CD4-positive, alpha-beta T cell treated with Interleukin-6 for 4 hours (primary cell): ENCODE data around the gene MAGOH.

Experiments used
- DNase-seq: peaks from one replicate; pipeline ENCODE4 v3.0.0-alpha.2; 2020; ENCODE audit warnings: mixed read lengths

The MAGOH gene

GRCh38 chr1:53270107-53270506 lies 31.8 kb upstream of the MAGOH start:
- no peak for DNase-seq

- no peak for DNase-seq
These were observed 29.4 kb upstream of the MAGOH start for GRCh38 chr1:53267761-53268160.

- no peak for DNase-seq
These were observed 27.7 kb upstream of the MAGOH start for GRCh38 chr1:53266038-53266437.

DNA sequence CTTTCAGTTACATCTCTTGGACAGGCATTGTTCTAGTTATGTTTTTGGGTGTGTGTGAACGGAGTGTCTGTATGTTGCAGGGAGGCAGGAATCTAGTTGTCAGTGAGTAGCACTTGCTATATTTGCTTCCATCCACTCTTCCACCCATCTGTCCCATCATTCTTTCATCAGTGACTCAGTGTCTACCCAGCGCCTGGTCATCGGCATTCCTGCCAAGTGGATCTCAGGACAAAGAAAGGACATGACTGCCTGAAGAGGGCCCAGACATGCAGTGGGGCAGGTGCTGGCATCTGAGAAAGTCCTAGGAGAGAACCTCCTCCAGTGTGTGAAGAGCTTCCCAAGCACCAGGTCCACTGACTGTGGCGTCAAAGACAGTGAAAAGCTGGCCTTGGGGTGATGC lies 27.3 kb upstream of the MAGOH start:
- no peak for DNase-seq

GRCh38 chr1:53264048-53264447 lies 25.7 kb upstream of the MAGOH start:
- DNase-seq, result no peak

- DNase-seq, result no peak
These were observed 23.7 kb upstream of the MAGOH start for GRCh38 chr1:53262000-53262399.

DNA sequence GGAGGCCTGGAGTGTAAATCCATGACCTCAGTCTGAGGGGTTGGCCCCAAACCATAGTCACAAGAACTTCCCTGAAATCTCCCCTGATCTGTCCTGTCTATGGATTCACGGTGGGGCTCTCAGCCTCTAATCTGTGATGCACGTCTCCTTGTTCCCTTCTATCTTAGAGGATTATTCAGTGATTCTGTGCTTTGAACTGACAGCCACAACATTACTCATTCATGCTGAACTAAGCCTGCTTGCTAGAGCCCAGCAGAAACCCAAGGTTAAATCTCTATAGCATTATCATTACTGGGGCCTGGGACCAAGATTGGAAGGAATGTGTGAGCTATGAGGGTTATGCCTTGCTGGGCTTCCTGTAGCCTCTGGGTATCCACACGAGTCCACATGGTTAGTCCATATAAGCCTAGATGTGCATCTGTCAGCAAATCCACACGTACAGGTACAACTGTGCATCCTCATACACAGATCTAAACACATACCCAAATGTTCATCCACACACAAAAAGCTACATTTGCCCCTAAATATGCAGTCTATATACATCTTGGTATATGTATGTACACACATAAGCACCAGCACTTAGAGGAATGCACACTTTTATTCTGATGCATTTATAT lies 22.4 kb upstream of the MAGOH start:
- no peak for DNase-seq

DNA sequence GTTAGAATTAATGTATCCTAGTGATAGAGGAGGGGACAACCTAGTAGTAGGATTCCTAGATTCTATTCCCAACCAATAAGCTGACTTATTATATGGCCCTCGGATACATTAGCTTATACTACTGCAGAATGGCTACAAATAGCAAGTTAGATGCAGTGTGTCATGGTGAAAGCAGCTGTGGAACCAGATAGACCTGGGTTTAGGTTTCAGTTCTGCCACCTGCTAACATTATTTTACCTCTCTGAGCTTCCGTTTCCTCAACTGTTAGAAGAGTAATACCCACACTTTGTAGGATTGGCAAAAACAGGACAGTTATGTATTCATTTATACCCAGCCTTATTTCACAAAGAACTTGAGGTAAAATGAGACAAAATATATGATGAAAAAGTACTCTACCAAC lies 21.6 kb upstream of the MAGOH start:
- no peak for DNase-seq

- DNase-seq, result no peak
These were observed 19.9 kb upstream of the MAGOH start for GRCh38 chr1:53258216-53258615.

- no peak for DNase-seq
These were observed 19.2 kb upstream of the MAGOH start for GRCh38 chr1:53257454-53258081.

GRCh38 chr1:53256511-53257453 lies 18.5 kb upstream of the MAGOH start:
- DNase-seq, result no peak

GRCh38 chr1:53255031-53255430 lies 16.7 kb upstream of the MAGOH start:
- no peak for DNase-seq

DNA sequence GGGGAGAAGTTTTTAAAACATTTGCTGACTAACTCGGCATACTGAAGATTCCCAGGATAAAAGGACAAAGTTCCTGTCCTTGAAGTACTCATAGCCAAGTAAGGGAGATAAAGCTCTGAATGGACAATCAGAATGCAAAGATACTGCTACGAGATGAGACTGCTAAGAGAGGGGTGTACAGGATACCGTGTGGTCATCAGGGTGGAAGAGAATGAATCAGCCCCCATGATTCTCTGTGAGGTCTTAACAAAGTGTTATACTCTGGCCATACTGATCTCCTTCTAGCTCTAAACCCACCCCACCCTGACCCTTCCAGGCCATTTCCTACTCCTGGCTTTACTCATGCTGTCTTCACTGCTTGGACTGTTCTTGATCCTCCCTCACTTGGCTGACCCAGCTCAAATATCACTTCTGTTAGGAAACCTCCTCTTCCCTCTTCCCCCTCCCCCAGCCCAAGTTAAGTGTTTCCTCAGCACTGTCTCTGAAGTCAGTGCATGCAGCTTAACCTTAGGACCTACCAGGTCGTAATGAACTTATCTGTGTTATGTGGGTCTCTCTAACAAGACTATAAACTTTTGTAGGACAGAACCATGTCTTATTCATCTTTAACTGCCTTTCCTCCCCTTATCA lies 15.8 kb upstream of the MAGOH start:
- DNase-seq, result no peak

GRCh38 chr1:53250325-53250724 lies 12.0 kb upstream of the MAGOH start:
- DNase-seq, result no peak

- no peak for DNase-seq
These were observed 11.4 kb upstream of the MAGOH start for GRCh38 chr1:53249706-53250105.

- DNase-seq, result no peak
These were observed 8.2 kb upstream of the MAGOH start for GRCh38 chr1:53246261-53247134.

- DNase-seq, result no peak
These were observed 5.8 kb upstream of the MAGOH start for GRCh38 chr1:53244141-53244540.

GRCh38 chr1:53242381-53242780 lies 4.1 kb upstream of the MAGOH start:
- DNase-seq, result no peak

DNA sequence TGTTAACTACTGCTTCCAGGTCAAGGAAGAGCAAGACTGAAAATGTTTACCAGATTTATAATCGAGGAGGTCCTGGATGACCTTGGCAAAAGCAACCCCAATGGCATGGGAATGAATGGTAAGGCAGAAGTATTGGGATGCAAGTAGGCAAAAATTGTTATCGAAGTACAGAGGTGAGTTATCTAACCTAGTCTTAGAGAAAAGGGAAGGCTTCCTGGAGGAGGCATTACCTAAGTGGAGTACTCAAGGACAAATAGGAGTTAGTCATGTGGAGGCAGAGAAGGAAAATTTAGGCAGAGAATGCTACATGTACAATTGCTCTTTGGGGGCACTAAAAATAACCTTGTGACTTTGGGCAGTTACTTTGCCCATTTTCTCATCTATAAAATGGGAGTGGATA lies 3.5 kb upstream of the MAGOH start:
- no peak for DNase-seq

DNA sequence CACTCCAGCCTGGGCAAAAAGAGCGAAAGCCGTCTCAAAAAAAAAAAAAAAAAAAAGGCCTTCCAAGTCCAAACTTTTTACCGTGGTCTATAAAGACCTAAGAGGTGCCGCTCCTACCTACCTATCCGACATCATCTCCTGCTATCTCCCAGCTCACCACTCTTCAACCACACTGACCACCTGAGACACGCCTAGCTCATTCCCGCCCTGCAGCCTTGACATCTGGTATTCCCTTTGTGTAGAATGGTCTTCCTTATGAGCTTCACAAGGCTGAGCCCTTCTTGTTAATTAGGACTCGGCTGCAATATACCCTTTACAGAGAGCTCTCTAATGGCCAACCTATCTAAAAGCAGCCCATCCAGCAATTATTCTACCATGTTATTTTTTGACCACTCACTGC lies 680 bp downstream of the MAGOH start:
- no peak for DNase-seq

DNA sequence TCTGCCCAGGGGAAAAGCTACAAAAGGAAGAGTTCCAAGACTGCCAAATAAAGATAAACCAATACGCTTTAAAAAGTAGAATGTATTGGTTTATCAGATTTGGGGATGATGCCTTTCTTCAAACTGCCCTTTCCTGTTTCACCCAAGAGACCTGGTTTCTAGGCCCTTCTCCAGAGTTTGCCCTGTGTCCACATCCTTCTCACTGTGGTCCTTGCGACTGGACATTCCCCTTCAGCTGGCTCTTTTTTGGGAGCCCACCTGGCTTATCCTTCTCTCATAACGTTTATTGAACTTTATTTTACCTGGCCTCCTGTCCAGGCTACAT lies 17.4 kb downstream of the MAGOH start:
- DNase-seq, result no peak

GRCh38 chr1:53220171-53220961 lies 18.0 kb downstream of the MAGOH start, which contains the start of gene CZIB:
TSS of gene CZIB (minus strand) at chr1:53220634. CDS start at chr1:53220575, 59 bp downstream.
- DNase-seq, result peak; percentile 92
